Memory B cell (primary cell): ENCODE measurements around the gene FBH1.
"Not testable (repeated sequence)": the region's sequence is repeated elsewhere in the genome, so short reads cannot be mapped to it uniquely, and the experiment has no call there.

Source experiments
- ATAC-seq: fragments of 150-1000 bp; cut with Tn5 transposase; 2 replicates; pipeline ENCODE4 v1.10.0; 2021; ENCODE audit warnings: low read depth, mild to moderate bottlenecking, moderate library complexity
- DNase-seq, 2 donors: peaks; one replicate each; pipeline ENCODE4 v3.0.0; 2022; ENCODE audit warnings: low spot score in 2 of 2
- H3K27ac Mint-ChIP-seq: one replicate; pipeline ENCODE4 v1.8.0; 2022; ENCODE audit warnings: mild to moderate bottlenecking, moderate library complexity, mixed read lengths
- H3K27me3 Mint-ChIP-seq: one replicate; pipeline ENCODE4 v1.8.0; 2022; ENCODE audit warnings: mixed read lengths
- H3K36me3 Mint-ChIP-seq: one replicate; pipeline ENCODE4 v1.8.0; 2022; ENCODE audit warnings: mild to moderate bottlenecking, mixed read lengths
- H3K4me1 Mint-ChIP-seq: one replicate; pipeline ENCODE4 v1.8.0; 2022; ENCODE audit warnings: mixed read lengths
- H3K4me3 Mint-ChIP-seq: one replicate; pipeline ENCODE4 v1.8.0; 2022; ENCODE audit warnings: mild to moderate bottlenecking, moderate library complexity, mixed read lengths
- H3K9me3 Mint-ChIP-seq: one replicate; pipeline ENCODE4 v1.8.0; 2022; ENCODE audit warnings: mixed read lengths

FBH1 gene

DNA sequence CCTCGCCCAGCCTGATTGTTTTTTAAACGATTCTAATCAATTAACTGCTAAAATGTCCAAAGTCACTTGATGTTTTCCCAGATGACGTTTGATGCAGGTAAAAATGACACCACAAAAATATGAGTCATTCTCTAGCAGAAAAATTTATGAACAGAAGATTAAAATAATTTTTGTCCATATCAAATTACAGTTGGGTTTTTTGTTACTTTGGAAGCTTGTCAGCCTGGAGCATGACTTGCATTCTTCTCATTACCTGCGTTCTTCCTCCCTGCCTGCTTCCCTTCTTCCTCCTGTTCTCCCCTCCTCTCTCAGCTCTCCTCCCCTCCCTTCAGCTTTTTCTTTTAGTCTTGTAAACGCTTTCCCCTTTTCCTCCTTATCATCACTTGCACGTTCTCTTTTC is 68.6 kb downstream of the FBH1 start:
- Mint-ChIP-seq H3K36me3 (peaks cover 18% of the 10 kb centered on the region), H3K9me3 (no peaks in the 10 kb centered on the region), H3K27ac (no peak overlapping the region), H3K27me3 (no peaks in the 10 kb centered on the region), H3K4me1 (no peaks in the 10 kb centered on the region), H3K4me3 (no peak overlapping the region)
- DNase-seq: no peak
- no peak for ATAC-seq

- Mint-ChIP-seq H3K4me1 (no peaks in the 10 kb centered on the region), H3K4me3 (no peak overlapping the region), H3K27ac (no peak overlapping the region), H3K27me3 (no peaks in the 10 kb centered on the region), H3K9me3 (no peaks in the 10 kb centered on the region), H3K36me3 (peaks cover 19% of the 10 kb centered on the region)
- no peak for ATAC-seq
- no peak for DNase-seq
Measured at GRCh38 chr10:5959142-5959541, 69.1 kb downstream of the FBH1 start.

GRCh38 chr10:5959581-5960069 is 69.6 kb downstream of the FBH1 start:
- DNase-seq: no peak
- Mint-ChIP-seq H3K9me3 (no peaks in the 10 kb centered on the region), H3K4me3 (no peak overlapping the region), H3K27me3 (no peaks in the 10 kb centered on the region), H3K36me3 (peaks cover 20% of the 10 kb centered on the region), H3K27ac (no peak overlapping the region), H3K4me1 (peaks cover 2% of the 10 kb centered on the region)
- no peak for ATAC-seq

DNA sequence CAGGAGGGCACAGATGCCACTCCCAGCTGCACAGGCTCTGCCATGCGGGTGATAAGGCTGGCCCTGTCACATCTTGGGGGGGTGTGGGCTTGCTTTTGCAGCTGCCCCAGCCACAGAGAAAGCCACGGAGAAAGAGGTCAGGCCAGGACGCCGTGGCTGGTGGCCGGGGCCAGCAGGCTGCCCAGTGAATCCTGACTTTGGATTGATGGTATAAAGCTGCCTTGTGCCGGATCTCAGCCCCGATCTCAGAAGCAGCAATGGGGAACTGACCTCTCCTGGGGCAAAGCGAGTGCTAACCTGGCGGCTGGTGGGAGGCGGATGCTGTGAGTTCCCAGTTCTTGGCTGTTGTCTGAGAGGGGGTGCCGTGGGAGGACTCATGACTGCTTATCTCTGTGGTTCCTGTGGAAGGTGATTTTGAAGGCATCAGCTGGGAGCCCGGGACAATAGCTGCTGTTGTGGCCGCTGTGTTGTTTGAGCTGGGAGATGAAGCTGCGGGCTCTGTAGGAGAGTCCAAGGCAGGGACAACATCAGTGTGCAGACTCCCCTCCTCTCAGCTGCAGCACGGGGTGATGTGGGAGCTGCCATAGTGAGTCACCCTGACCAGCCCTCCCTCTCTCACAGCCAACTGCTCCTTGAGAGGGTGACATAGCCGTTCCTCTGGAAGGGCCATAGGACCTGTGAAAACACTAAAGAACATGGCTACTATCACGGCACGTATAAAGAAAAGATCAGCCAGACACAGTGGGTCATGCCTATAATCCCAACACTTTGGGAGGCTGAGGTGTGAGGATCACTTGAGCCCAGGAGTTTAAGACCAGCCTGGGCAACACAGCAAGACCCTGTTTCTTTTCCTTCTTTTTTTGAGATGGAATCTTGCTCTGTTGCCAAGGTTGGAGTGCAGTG is 70.3 kb downstream of the FBH1 start:
- no peak for DNase-seq
- H3K4me3 Mint-ChIP-seq: no peak overlapping the region
- H3K36me3 Mint-ChIP-seq: peaks cover 22% of the 10 kb centered on the region

GRCh38 chr10:5960973-5961275 is 70.9 kb downstream of the FBH1 start:
- H3K27ac Mint-ChIP-seq, ATAC-seq, H3K4me1 Mint-ChIP-seq, H3K9me3 Mint-ChIP-seq, H3K27me3 Mint-ChIP-seq, DNase-seq, H3K4me3 Mint-ChIP-seq: not testable (repeated sequence)
- peaks cover 22% of the 10 kb centered on the region for H3K36me3 Mint-ChIP-seq

More for the DNA sequence above, 70.3 kb downstream of the FBH1 start:
- Mint-ChIP-seq H3K9me3 (no peaks in the 10 kb centered on the region), H3K4me1 (peaks cover 2% of the 10 kb centered on the region), H3K27ac (no peak overlapping the region), H3K27me3 (no peaks in the 10 kb centered on the region)
- no peak for ATAC-seq

GRCh38 chr10:5961405-5962100 is 71.5 kb downstream of the FBH1 start:
- H3K4me1 Mint-ChIP-seq: peaks cover 2% of the 10 kb centered on the region
- no peak overlapping the region for H3K4me3 Mint-ChIP-seq
- H3K9me3 Mint-ChIP-seq: no peaks in the 10 kb centered on the region
- no peaks in the 10 kb centered on the region for H3K27me3 Mint-ChIP-seq
- ATAC-seq (no peak), DNase-seq (no peak)
- H3K36me3 Mint-ChIP-seq: peaks cover 22% of the 10 kb centered on the region
- H3K27ac Mint-ChIP-seq: no peak overlapping the region

- not testable (repeated sequence) for ATAC-seq, H3K27ac Mint-ChIP-seq, H3K4me3 Mint-ChIP-seq, DNase-seq, H3K4me1 Mint-ChIP-seq, H3K27me3 Mint-ChIP-seq, H3K9me3 Mint-ChIP-seq
- H3K36me3 Mint-ChIP-seq: peaks cover 24% of the 10 kb centered on the region
Measured at GRCh38 chr10:5962358-5962940, 72.4 kb downstream of the FBH1 start.

DNA sequence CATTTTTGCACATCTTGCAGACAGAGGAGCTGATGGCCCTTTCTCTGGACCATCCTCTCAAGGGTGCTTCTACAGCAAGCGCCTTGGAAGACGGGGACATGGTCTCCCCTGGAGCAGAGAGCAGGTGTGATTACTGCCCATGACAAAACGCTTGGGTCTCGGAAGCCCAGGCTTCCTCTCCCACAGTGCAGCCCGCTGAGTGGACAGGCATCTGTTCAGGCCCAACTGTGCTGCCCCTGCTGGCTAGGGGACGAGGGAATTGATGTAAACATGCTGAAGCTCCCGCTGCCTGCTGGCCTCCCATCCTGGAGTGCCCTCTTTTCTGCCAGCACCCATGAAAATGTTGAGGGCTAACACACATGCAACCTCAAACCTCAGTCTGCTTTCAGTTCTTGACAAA is 73.0 kb downstream of the FBH1 start:
- Mint-ChIP-seq H3K4me3 (no peak overlapping the region), H3K27me3 (no peaks in the 10 kb centered on the region), H3K4me1 (peaks cover 2% of the 10 kb centered on the region), H3K36me3 (peaks cover 22% of the 10 kb centered on the region), H3K27ac (no peak overlapping the region), H3K9me3 (no peaks in the 10 kb centered on the region)
- ATAC-seq (no peak), DNase-seq (no peak)

- ATAC-seq: no peak
- H3K36me3 Mint-ChIP-seq: peaks cover 22% of the 10 kb centered on the region
Measured at GRCh38 chr10:5963591-5963990, 73.5 kb downstream of the FBH1 start.

DNA sequence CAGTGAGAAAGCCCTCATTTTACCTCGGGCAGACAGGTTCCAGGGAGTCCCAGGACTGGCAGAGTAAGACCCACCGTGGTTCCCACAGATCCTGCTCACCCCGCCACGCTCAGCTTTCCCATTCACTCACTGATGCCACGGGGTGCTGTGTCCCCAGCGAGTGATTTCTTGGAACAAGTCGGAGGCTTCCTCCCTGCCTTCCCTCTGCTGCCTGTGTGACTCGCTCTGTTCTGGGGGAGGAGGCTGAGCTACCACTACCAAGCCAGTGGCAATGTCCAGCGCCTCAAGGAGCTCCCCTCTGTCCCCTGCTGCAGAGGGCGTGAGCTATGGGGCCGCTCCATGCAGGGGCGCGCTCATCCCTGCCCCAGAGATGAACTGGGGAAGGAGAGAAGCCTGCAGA is 74.7 kb downstream of the FBH1 start:
- no peaks in the 10 kb centered on the region for H3K27me3 Mint-ChIP-seq
- no peak overlapping the region for H3K27ac Mint-ChIP-seq
- H3K4me1 Mint-ChIP-seq: peaks cover 5% of the 10 kb centered on the region
- H3K36me3 Mint-ChIP-seq: peaks cover 16% of the 10 kb centered on the region
- H3K4me3 Mint-ChIP-seq: no peak overlapping the region
- no peak for DNase-seq
- ATAC-seq: no peak
- no peaks in the 10 kb centered on the region for H3K9me3 Mint-ChIP-seq

More at GRCh38 chr10:5963591-5963990, 73.5 kb downstream of the FBH1 start:
- H3K27me3 Mint-ChIP-seq: no peaks in the 10 kb centered on the region
- no peak overlapping the region for H3K4me3 Mint-ChIP-seq
- H3K9me3 Mint-ChIP-seq: no peaks in the 10 kb centered on the region
- peaks cover 4% of the 10 kb centered on the region for H3K4me1 Mint-ChIP-seq
- no peak overlapping the region for H3K27ac Mint-ChIP-seq
- DNase-seq: no peak

- no peaks in the 10 kb centered on the region for H3K9me3 Mint-ChIP-seq
- no peak overlapping the region for H3K4me3 Mint-ChIP-seq
- H3K27me3 Mint-ChIP-seq: no peaks in the 10 kb centered on the region
- peaks cover 12% of the 10 kb centered on the region for H3K36me3 Mint-ChIP-seq
- no peak overlapping the region for H3K27ac Mint-ChIP-seq
- DNase-seq (no peak), ATAC-seq (no peak)
- peaks cover 10% of the 10 kb centered on the region for H3K4me1 Mint-ChIP-seq
Measured at GRCh38 chr10:5965266-5965665, 75.2 kb downstream of the FBH1 start.

GRCh38 chr10:5968037-5968680 is 78.1 kb downstream of the FBH1 start:
- Mint-ChIP-seq H3K27me3 (no peaks in the 10 kb centered on the region), H3K27ac (no peak overlapping the region), H3K4me1 (peaks cover 23% of the 10 kb centered on the region), H3K9me3 (no peaks in the 10 kb centered on the region), H3K36me3 (peaks cover 8% of the 10 kb centered on the region), H3K4me3 (no peak overlapping the region)
- DNase-seq (no peak), ATAC-seq (no peak)

- ATAC-seq (no peak), DNase-seq (no peak)
- Mint-ChIP-seq H3K27me3 (no peaks in the 10 kb centered on the region), H3K4me3 (no peak overlapping the region), H3K4me1 (peaks cover 24% of the 10 kb centered on the region), H3K27ac (no peak overlapping the region), H3K36me3 (peaks cover 5% of the 10 kb centered on the region), H3K9me3 (no peaks in the 10 kb centered on the region)
Measured at GRCh38 chr10:5968681-5969453, 78.8 kb downstream of the FBH1 start.
